ENCODE results near the gene AFAP1.

Gene AFAP1

GRCh38 chr4:7737752-7738457 lies 201.8 kb downstream of the AFAP1 start:
- intact Hi-C loops (cut with DNase I; ENCODE audit: low total_unique reads): no loop called here
- H3K4me3 ChIP-seq: no peak overlapping the region
- H3K27me3 ChIP-seq: no peaks in the 10 kb centered on the region
- H3K4me1 ChIP-seq: no peaks in the 10 kb centered on the region
- H3K36me3 ChIP-seq: peaks cover 0 to 8% (median 7%) of the 10 kb centered on the region in 3 donors
- TF ChIP-seq CTCF (IDR thresholded peaks at IDR 0.05): no peak
- no peak overlapping the region for H3K27ac ChIP-seq
- no peak for DNase-seq
- H3K9me3 ChIP-seq: no peaks in the 10 kb centered on the region

- H3K36me3 ChIP-seq: peaks cover 0 to 8% (median 7%) of the 10 kb centered on the region in 3 donors
- no peaks in the 10 kb centered on the region for H3K4me1 ChIP-seq
- H3K27me3 ChIP-seq: no peaks in the 10 kb centered on the region
- no peaks in the 10 kb centered on the region for H3K9me3 ChIP-seq
- H3K27ac ChIP-seq: no peak overlapping the region
- no peak for TF ChIP-seq CTCF (IDR thresholded peaks at IDR 0.05)
- intact Hi-C loops (cut with DNase I; ENCODE audit: low total_unique reads): no loop called here
- DNase-seq: no peak
- no peak overlapping the region for H3K4me3 ChIP-seq
These were observed 202.4 kb downstream of the AFAP1 start for GRCh38 chr4:7737268-7737645.

GRCh38 chr4:7736436-7737267 lies 203.0 kb downstream of the AFAP1 start:
- intact Hi-C loops (cut with DNase I; ENCODE audit: low total_unique reads): no loop called here
- H3K27ac ChIP-seq: no peak overlapping the region
- DNase-seq: no peak
- no peak for TF ChIP-seq CTCF (IDR thresholded peaks at IDR 0.05)
- H3K36me3 ChIP-seq: peaks cover 0 to 8% (median 7%) of the 10 kb centered on the region in 3 donors
- no peak overlapping the region for H3K4me3 ChIP-seq
- H3K4me1 ChIP-seq: no peaks in the 10 kb centered on the region
- H3K27me3 ChIP-seq: no peaks in the 10 kb centered on the region
- H3K9me3 ChIP-seq: no peaks in the 10 kb centered on the region

- intact Hi-C loops (cut with DNase I; ENCODE audit: low total_unique reads): no loop called here
- Histone ChIP-seq H3K36me3 (peaks cover 0 to 8% (median 7%) of the 10 kb centered on the region in 3 donors), H3K27ac (no peak overlapping the region), H3K27me3 (no peaks in the 10 kb centered on the region), H3K4me3 (no peak overlapping the region), H3K9me3 (no peaks in the 10 kb centered on the region), H3K4me1 (no peaks in the 10 kb centered on the region)
- no peak for DNase-seq
- TF ChIP-seq CTCF (IDR thresholded peaks at IDR 0.05): no peak
These were observed 203.7 kb downstream of the AFAP1 start for GRCh38 chr4:7735961-7736360.

- no peak for TF ChIP-seq CTCF (IDR thresholded peaks at IDR 0.05)
- no peaks in the 10 kb centered on the region for H3K4me1 ChIP-seq
- no peak overlapping the region for H3K4me3 ChIP-seq
- H3K27ac ChIP-seq: no peak overlapping the region
- no peaks in the 10 kb centered on the region for H3K9me3 ChIP-seq
- no peaks in the 10 kb centered on the region for H3K27me3 ChIP-seq
- no peak for DNase-seq
- intact Hi-C loops (cut with DNase I; ENCODE audit: low total_unique reads): no loop called here
- H3K36me3 ChIP-seq: peaks cover 0 to 8% (median 7%) of the 10 kb centered on the region in 3 donors
These were observed 204.3 kb downstream of the AFAP1 start for GRCh38 chr4:7735395-7735794.
